KMS-11 (cell line): Measurements from ENCODE around the gene MED13L.
A peak's percentile ranks its signal among the peaks of the same experiment; 100 is the strongest.

Experiments
- H2AFZ ChIP-seq: fragments of 200-600 bp; sonication (generic); 2 replicates; pipeline ENCODE4 v1.6.1; 2016; ENCODE audit warnings: antibody characterized with exemption, mixed run types, low read depth
- H3K27ac ChIP-seq: fragments of 200-600 bp; sonication (generic); 2 replicates; pipeline ENCODE4 v1.6.1; 2016; ENCODE audit warnings: mild to moderate bottlenecking, mixed run types
- H3K27me3 ChIP-seq: fragments of 200-600 bp; sonication (generic); 2 replicates; pipeline ENCODE4 v1.6.1; 2017; ENCODE audit warnings: mild to moderate bottlenecking, low read depth, mixed run types, moderate library complexity; ENCODE audit not compliant: insufficient read depth
- H3K36me3 ChIP-seq: fragments of 200-600 bp; sonication (generic); 2 replicates; pipeline ENCODE4 v1.6.1; 2017; ENCODE audit warnings: mild to moderate bottlenecking, mixed run types; ENCODE audit not compliant: insufficient read depth
- H3K4me1 ChIP-seq: fragments of 200-600 bp; sonication (generic); 2 replicates; pipeline ENCODE4 v1.6.1; 2016; ENCODE audit warnings: mild to moderate bottlenecking, low read depth, mixed run types; ENCODE audit not compliant: poor library complexity, severe bottlenecking
- H3K4me2 ChIP-seq: fragments of 200-600 bp; sonication (generic); 2 replicates; pipeline ENCODE4 v1.7.0; 2016; ENCODE audit warnings: mild to moderate bottlenecking, mixed run types
- H3K4me3 ChIP-seq: fragments of 200-600 bp; sonication (generic); IDR thresholded peaks from 2 replicates; pipeline ENCODE4 v1.6.1; 2017; ENCODE audit warnings: low read depth, low read length, mixed read lengths; ENCODE audit not compliant: insufficient read depth
- H3K79me2 ChIP-seq: fragments of 200-600 bp; sonication (generic); 2 replicates; pipeline ENCODE4 v1.6.1; 2016; ENCODE audit warnings: low read depth, mixed run types; ENCODE audit not compliant: insufficient read depth
- H3K9ac ChIP-seq: fragments of 200-600 bp; sonication (generic); 2 replicates; pipeline ENCODE4 v1.6.1; 2016; ENCODE audit warnings: mild to moderate bottlenecking, mixed run types
- H4K20me1 ChIP-seq: fragments of 200-600 bp; sonication (generic); 2 replicates; pipeline ENCODE4 v1.6.1; 2016; ENCODE audit warnings: mild to moderate bottlenecking, mixed run types; ENCODE audit not compliant: insufficient read depth
- TF ChIP-seq, protein P1 (sequence below): fragments of 200-600 bp; sonication (generic); conservative IDR thresholded peaks from 2 replicates; pipeline ENCODE4 v1.6.1; 2017; ENCODE audit warnings: low read depth, mild to moderate bottlenecking, antibody characterized with exemption, low read length, moderate library complexity, mixed read lengths

Gene MED13L

DNA sequence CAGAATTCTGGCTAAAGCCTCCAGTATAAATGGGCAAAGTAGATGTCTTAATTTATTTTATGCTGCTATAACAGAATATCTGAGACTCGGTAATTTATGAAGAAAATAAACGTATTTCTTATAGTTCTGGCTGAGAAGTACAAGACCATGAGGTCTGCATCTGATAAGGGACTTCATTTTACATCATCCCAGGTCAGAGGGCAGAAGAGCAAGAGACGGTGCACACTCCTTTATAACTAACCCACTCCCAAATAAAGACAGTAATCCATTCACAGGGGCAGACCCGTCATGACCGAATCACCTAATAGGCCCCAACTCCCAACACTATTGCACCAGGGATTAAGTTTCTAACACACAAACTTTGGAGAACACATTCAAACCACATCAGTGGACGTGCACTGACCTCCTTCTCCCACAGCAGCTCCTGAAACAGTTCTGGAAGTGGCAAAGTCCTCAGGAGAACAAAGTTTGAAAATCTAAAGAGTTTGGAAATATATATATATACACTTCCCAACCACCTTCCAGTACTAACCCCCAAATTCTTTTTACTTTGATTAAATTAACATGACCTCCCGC, 116.5 kb downstream of the MED13L start:
- H2AFZ ChIP-seq = no peak overlapping the region
- H3K27ac ChIP-seq = no peak overlapping the region
- H3K4me1 ChIP-seq = peaks cover 81% of the 10 kb centered on the region
- no peaks in the 10 kb centered on the region for H3K36me3 ChIP-seq
- no peaks in the 10 kb centered on the region for H3K27me3 ChIP-seq
- no peak overlapping the region for H3K4me2 ChIP-seq
- no peak overlapping the region for H3K4me3 ChIP-seq
- no peak overlapping the region for H3K9ac ChIP-seq
- peaks cover 4% of the 10 kb centered on the region; the same call in 1 of the 2 replicates for H4K20me1 ChIP-seq
- TF ChIP-seq, protein P1, sequence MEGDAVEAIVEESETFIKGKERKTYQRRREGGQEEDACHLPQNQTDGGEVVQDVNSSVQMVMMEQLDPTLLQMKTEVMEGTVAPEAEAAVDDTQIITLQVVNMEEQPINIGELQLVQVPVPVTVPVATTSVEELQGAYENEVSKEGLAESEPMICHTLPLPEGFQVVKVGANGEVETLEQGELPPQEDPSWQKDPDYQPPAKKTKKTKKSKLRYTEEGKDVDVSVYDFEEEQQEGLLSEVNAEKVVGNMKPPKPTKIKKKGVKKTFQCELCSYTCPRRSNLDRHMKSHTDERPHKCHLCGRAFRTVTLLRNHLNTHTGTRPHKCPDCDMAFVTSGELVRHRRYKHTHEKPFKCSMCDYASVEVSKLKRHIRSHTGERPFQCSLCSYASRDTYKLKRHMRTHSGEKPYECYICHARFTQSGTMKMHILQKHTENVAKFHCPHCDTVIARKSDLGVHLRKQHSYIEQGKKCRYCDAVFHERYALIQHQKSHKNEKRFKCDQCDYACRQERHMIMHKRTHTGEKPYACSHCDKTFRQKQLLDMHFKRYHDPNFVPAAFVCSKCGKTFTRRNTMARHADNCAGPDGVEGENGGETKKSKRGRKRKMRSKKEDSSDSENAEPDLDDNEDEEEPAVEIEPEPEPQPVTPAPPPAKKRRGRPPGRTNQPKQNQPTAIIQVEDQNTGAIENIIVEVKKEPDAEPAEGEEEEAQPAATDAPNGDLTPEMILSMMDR = no peak
- peaks cover 91% of the 10 kb centered on the region for H3K79me2 ChIP-seq

DNA sequence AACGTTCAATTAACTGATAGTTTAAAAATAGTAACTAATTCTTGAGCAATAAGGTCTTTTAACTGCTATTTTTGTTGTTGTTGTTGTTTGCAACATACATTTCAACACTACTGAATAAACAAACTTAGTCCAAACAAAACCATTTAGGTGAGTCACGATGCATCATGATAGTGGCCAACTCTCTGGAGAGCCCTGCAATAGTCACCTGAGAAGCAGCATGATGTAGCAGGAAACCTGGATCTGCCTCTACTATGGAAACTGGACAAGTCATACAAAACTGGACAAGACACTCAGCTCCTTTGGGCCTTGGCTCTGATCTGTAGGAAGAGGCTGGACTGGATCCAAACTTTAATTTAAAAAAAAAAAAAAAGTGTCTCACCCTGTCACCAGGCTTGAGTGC, 117.3 kb downstream of the MED13L start:
- no peak overlapping the region for H3K27ac ChIP-seq
- TF ChIP-seq, protein P1 = no peak
- no peaks in the 10 kb centered on the region for H3K36me3 ChIP-seq
- H3K9ac ChIP-seq = no peak overlapping the region
- peaks cover 93% of the 10 kb centered on the region for H3K79me2 ChIP-seq
- H2AFZ ChIP-seq = no peak overlapping the region
- H3K4me2 ChIP-seq = no peak overlapping the region; the same call in 1 of the 2 replicates
- H3K4me3 ChIP-seq = no peak overlapping the region
- no peaks in the 10 kb centered on the region; the same call in 1 of the 2 replicates for H4K20me1 ChIP-seq
- no peaks in the 10 kb centered on the region for H3K27me3 ChIP-seq
- peaks cover 81% of the 10 kb centered on the region for H3K4me1 ChIP-seq

DNA sequence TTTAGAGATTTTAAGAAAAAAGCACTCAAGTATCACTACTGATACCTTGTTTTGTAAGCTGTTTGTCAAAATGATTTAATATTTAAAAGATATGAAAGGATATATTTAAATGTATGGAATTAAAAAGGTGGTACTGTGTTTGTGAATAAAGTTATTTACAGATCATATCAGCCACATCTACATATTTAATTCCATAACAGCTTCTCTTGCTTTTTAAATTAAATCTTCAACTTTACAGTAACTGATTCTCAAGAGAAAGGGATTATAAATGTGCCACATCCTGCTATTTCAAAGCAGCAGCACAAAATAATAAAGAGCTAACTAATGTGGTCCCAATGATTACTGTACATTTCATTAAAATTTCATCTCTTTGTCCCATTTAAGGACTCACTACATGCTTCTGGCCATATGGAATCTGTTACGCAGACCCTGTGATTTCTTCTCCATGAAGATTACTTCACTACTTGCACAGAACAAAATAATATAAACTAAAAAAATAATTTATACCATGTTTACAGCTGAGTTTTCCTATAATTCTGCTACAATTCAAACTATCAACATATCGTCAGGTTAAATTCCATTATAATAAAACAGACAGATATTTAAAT, 117.8 kb downstream of the MED13L start:
- no peak overlapping the region for H3K9ac ChIP-seq
- H3K4me2 ChIP-seq = peak overlapping the region; percentile 55
- H3K27ac ChIP-seq = peak overlapping the region; percentile 1; the same call in 1 of the 2 replicates
- H4K20me1 ChIP-seq = no peaks in the 10 kb centered on the region
- no peak overlapping the region for H3K4me3 ChIP-seq
- H2AFZ ChIP-seq = no peak overlapping the region
- peaks cover 81% of the 10 kb centered on the region for H3K4me1 ChIP-seq
- H3K79me2 ChIP-seq = peaks cover 96% of the 10 kb centered on the region
- no peaks in the 10 kb centered on the region for H3K27me3 ChIP-seq
- TF ChIP-seq, protein P1 = no peak
- no peaks in the 10 kb centered on the region for H3K36me3 ChIP-seq

DNA sequence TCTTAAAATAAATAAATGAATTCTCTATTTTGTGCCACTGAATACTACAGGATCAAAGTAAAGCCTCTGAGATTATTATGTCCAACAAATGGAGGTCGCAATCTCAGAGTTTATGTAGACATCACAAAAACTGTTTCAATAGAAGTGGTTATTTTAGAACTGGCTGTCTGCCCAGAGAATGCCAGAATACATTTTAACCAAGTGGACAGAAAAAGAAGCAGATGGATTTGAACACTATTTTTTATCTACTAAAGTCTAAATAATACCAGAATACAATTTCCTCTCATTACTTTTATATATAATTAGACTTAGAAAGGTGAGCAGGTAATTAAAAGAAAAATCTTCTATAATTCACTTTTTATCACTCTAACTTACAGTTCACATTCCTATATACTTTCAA, 118.3 kb downstream of the MED13L start:
- Histone ChIP-seq H3K4me1 (peaks cover 81% of the 10 kb centered on the region), H3K36me3 (no peaks in the 10 kb centered on the region), H3K27me3 (no peaks in the 10 kb centered on the region), H2AFZ (no peak overlapping the region), H3K4me3 (no peak overlapping the region), H3K27ac (peak overlapping the region; percentile 1; the same call in 1 of the 2 replicates), H3K79me2 (peaks cover 96% of the 10 kb centered on the region), H3K4me2 (peak overlapping the region; percentile 55), H4K20me1 (no peaks in the 10 kb centered on the region), H3K9ac (no peak overlapping the region)
- TF ChIP-seq, protein P1 = no peak
